Natural killer cell treated with Interleukin-12 subunit alpha and Interleukin-12 subunit beta and Interleukin-15 and Interleukin-18, amount 100 ng/mL, for 72 hours (primary cell): Measurements from ENCODE around the gene SERPINB10. TPM values are rescaled to one million over a fixed set of nuclear protein-coding genes. Genes with fewer than 3 reads are reported as not detected.
A peak's percentile ranks its signal among the peaks of the same experiment; 100 is the strongest.

Source experiments
- ATAC-seq, 2 donors: fragments of 150-1000 bp; cut with Tn5 transposase in 1 of 2; sonication (Bioruptor Pico), chemical (Tn5 transposase) in 1 of 2; 2 replicates each; pipeline ENCODE4 v1.10.0; 2021
- DNase-seq: peaks from one replicate; pipeline ENCODE4 v3.0.0; 2022; ENCODE audit warnings: low spot score
- H3K27ac Mint-ChIP-seq, 2 donors: 1 replicate in 1 of 2; 2 replicates in 1 of 2; pipeline ENCODE4 v1.8.0; 2022; ENCODE audit warnings: mixed read lengths in 2 of 2, mild to moderate bottlenecking in 1 of 2, moderate library complexity in 1 of 2
- H3K27me3 Mint-ChIP-seq, 2 donors: 1 replicate in 1 of 2; 2 replicates in 1 of 2; pipeline ENCODE4 v1.8.0; 2022; ENCODE audit warnings: mixed read lengths in 2 of 2
- H3K36me3 Mint-ChIP-seq: one replicate; pipeline ENCODE4 v1.8.0; 2022; ENCODE audit warnings: mixed read lengths
- H3K4me1 Mint-ChIP-seq, 2 donors: 1 replicate in 1 of 2; 2 replicates in 1 of 2; pipeline ENCODE4 v1.8.0; 2022; ENCODE audit warnings: low read depth in 2 of 2, mixed read lengths in 2 of 2, mild to moderate bottlenecking in 1 of 2
- H3K4me3 Mint-ChIP-seq: one replicate; pipeline ENCODE4 v1.8.0; 2022; ENCODE audit warnings: mixed read lengths
- H3K9me3 Mint-ChIP-seq: 2 replicates; pipeline ENCODE4 v1.8.0; 2022; ENCODE audit warnings: mixed read lengths
- total RNA-seq, 2 donors: library from RNA; stranded (reverse); gene quantifications; one replicate each; pipeline ENCODE4 v1.2.3, GENCODE V29; 2022

Gene SERPINB10
- 1 to 10 TPM in 1 of 2 donors, not detected in 1; 5.1 TPM for total RNA-seq

GRCh38 chr18:63907664-63908063 is at the start of gene SERPINB10:
Gene SERPINB10 (plus strand): TSS chr18:63907958. CDS start chr18:63915511, 7,553 bp downstream.
- Mint-ChIP-seq H3K27ac (peak within 1 kb of the TSS; percentile 53 to 93), H3K9me3 (peaks cover 5% of the 10 kb centered on the region), H3K27me3 (peaks cover 14 to 30% of the 10 kb centered on the region in 2 donors), H3K36me3 (no peaks in the 10 kb centered on the region), H3K4me1 (peaks cover 5 to 20% of the 10 kb centered on the region in 2 donors), H3K4me3 (peak within 1 kb of the TSS; percentile 40)
- ATAC-seq, result no peak
- DNase-seq, result no peak

- H3K4me3 Mint-ChIP-seq, result no peak overlapping the region
- no peaks in the 10 kb centered on the region for H3K36me3 Mint-ChIP-seq
- ATAC-seq, result no peak
- H3K27ac Mint-ChIP-seq, result no peak overlapping the region
- no peak for DNase-seq
- peaks cover 11 to 42% of the 10 kb centered on the region in 2 donors for H3K27me3 Mint-ChIP-seq
- no peaks in the 10 kb centered on the region for H3K4me1 Mint-ChIP-seq
- no peaks in the 10 kb centered on the region for H3K9me3 Mint-ChIP-seq
Measured at GRCh38 chr18:63858456-63858855, 49.3 kb upstream of the SERPINB10 start.

GRCh38 chr18:63859781-63860475 is 47.8 kb upstream of the SERPINB10 start:
- DNase-seq (no peak), ATAC-seq (no peak)
- H3K9me3 Mint-ChIP-seq, result no peaks in the 10 kb centered on the region
- no peak overlapping the region for H3K27ac Mint-ChIP-seq
- no peaks in the 10 kb centered on the region for H3K36me3 Mint-ChIP-seq
- peaks cover 11 to 42% of the 10 kb centered on the region in 2 donors for H3K27me3 Mint-ChIP-seq
- no peak overlapping the region for H3K4me3 Mint-ChIP-seq
- H3K4me1 Mint-ChIP-seq, result no peaks in the 10 kb centered on the region

GRCh38 chr18:63860531-63860930 is 47.2 kb upstream of the SERPINB10 start:
- Mint-ChIP-seq H3K36me3 (no peaks in the 10 kb centered on the region), H3K9me3 (no peaks in the 10 kb centered on the region), H3K4me1 (no peaks in the 10 kb centered on the region), H3K27me3 (peaks cover 11 to 42% of the 10 kb centered on the region in 2 donors), H3K27ac (no peak overlapping the region), H3K4me3 (no peak overlapping the region)
- no peak for ATAC-seq
- DNase-seq, result no peak

- DNase-seq (no peak), ATAC-seq (no peak)
- no peak overlapping the region for H3K4me3 Mint-ChIP-seq
- peaks cover 12 to 39% of the 10 kb centered on the region in 2 donors for H3K27me3 Mint-ChIP-seq
- no peaks in the 10 kb centered on the region for H3K9me3 Mint-ChIP-seq
- H3K36me3 Mint-ChIP-seq, result no peaks in the 10 kb centered on the region
- no peaks in the 10 kb centered on the region for H3K4me1 Mint-ChIP-seq
- H3K27ac Mint-ChIP-seq, result no peak overlapping the region
Measured at GRCh38 chr18:63867368-63868125, 40.2 kb upstream of the SERPINB10 start.

GRCh38 chr18:63868546-63868945 is 39.2 kb upstream of the SERPINB10 start:
- H3K9me3 Mint-ChIP-seq, result no peaks in the 10 kb centered on the region
- DNase-seq (no peak), ATAC-seq (no peak)
- H3K4me1 Mint-ChIP-seq, result no peaks in the 10 kb centered on the region
- no peaks in the 10 kb centered on the region for H3K36me3 Mint-ChIP-seq
- H3K4me3 Mint-ChIP-seq, result no peak overlapping the region
- peaks cover 13 to 44% of the 10 kb centered on the region in 2 donors for H3K27me3 Mint-ChIP-seq
- no peak overlapping the region for H3K27ac Mint-ChIP-seq

- Mint-ChIP-seq H3K9me3 (no peaks in the 10 kb centered on the region), H3K27ac (no peak overlapping the region), H3K4me1 (no peaks in the 10 kb centered on the region), H3K4me3 (no peak overlapping the region), H3K27me3 (peaks cover 13 to 47% of the 10 kb centered on the region in 2 donors), H3K36me3 (no peaks in the 10 kb centered on the region)
- DNase-seq (no peak), ATAC-seq (no peak)
Measured at GRCh38 chr18:63869374-63869773, 38.4 kb upstream of the SERPINB10 start.

GRCh38 chr18:63869851-63870250 is 37.9 kb upstream of the SERPINB10 start:
- Mint-ChIP-seq H3K27ac (no peak overlapping the region), H3K4me3 (no peak overlapping the region), H3K27me3 (peaks cover 13 to 47% of the 10 kb centered on the region in 2 donors), H3K9me3 (no peaks in the 10 kb centered on the region), H3K36me3 (no peaks in the 10 kb centered on the region), H3K4me1 (no peaks in the 10 kb centered on the region)
- ATAC-seq (no peak), DNase-seq (no peak)

- peaks cover 15 to 43% of the 10 kb centered on the region in 2 donors for H3K27me3 Mint-ChIP-seq
- H3K9me3 Mint-ChIP-seq, result no peaks in the 10 kb centered on the region
- no peaks in the 10 kb centered on the region for H3K4me1 Mint-ChIP-seq
- no peaks in the 10 kb centered on the region for H3K36me3 Mint-ChIP-seq
- no peak for DNase-seq
- H3K4me3 Mint-ChIP-seq, result no peak overlapping the region
- no peak overlapping the region for H3K27ac Mint-ChIP-seq
- ATAC-seq, result no peak
Measured at GRCh38 chr18:63871836-63872235, 35.9 kb upstream of the SERPINB10 start.

- Mint-ChIP-seq H3K27ac (no peak overlapping the region), H3K4me3 (no peak overlapping the region), H3K4me1 (no peaks in the 10 kb centered on the region), H3K27me3 (peaks cover 15 to 36% of the 10 kb centered on the region in 2 donors), H3K36me3 (no peaks in the 10 kb centered on the region), H3K9me3 (no peaks in the 10 kb centered on the region)
- ATAC-seq (no peak), DNase-seq (no peak)
Measured at GRCh38 chr18:63872586-63872985, 35.2 kb upstream of the SERPINB10 start.

- Mint-ChIP-seq H3K4me1 (no peaks in the 10 kb centered on the region), H3K36me3 (no peaks in the 10 kb centered on the region)
- ATAC-seq, result no peak
Measured at GRCh38 chr18:63878343-63878742, 29.4 kb upstream of the SERPINB10 start.

GRCh38 chr18:63878925-63879324 is 28.8 kb upstream of the SERPINB10 start:
- no peak overlapping the region for H3K4me3 Mint-ChIP-seq
- no peaks in the 10 kb centered on the region for H3K9me3 Mint-ChIP-seq
- DNase-seq (no peak), ATAC-seq (peak in 1 of 2 donors; percentile 41)
- no peak overlapping the region for H3K27ac Mint-ChIP-seq
- peaks cover 7 to 14% of the 10 kb centered on the region in 2 donors for H3K27me3 Mint-ChIP-seq
- no peaks in the 10 kb centered on the region for H3K36me3 Mint-ChIP-seq
- no peaks in the 10 kb centered on the region for H3K4me1 Mint-ChIP-seq

More at GRCh38 chr18:63878343-63878742, 29.4 kb upstream of the SERPINB10 start:
- peaks cover 7 to 19% of the 10 kb centered on the region in 2 donors for H3K27me3 Mint-ChIP-seq
- no peak overlapping the region for H3K4me3 Mint-ChIP-seq
- H3K9me3 Mint-ChIP-seq, result no peaks in the 10 kb centered on the region
- no peak for DNase-seq
- H3K27ac Mint-ChIP-seq, result no peak overlapping the region

- H3K36me3 Mint-ChIP-seq, result no peaks in the 10 kb centered on the region
- no peaks in the 10 kb centered on the region for H3K4me1 Mint-ChIP-seq
- DNase-seq (no peak), ATAC-seq (no peak)
- H3K27me3 Mint-ChIP-seq, result peaks cover 13 to 20% of the 10 kb centered on the region in 2 donors
- H3K4me3 Mint-ChIP-seq, result no peak overlapping the region
- H3K9me3 Mint-ChIP-seq, result no peaks in the 10 kb centered on the region
- H3K27ac Mint-ChIP-seq, result no peak overlapping the region
Measured at GRCh38 chr18:63879709-63880108, 28.0 kb upstream of the SERPINB10 start.

- DNase-seq, result no peak
- Mint-ChIP-seq H3K27ac (no peak overlapping the region), H3K4me1 (no peaks in the 10 kb centered on the region), H3K36me3 (no peaks in the 10 kb centered on the region), H3K27me3 (peaks cover 15 to 24% of the 10 kb centered on the region in 2 donors), H3K4me3 (no peak overlapping the region), H3K9me3 (no peaks in the 10 kb centered on the region)
- ATAC-seq, result no peak
Measured at GRCh38 chr18:63881851-63882250, 25.9 kb upstream of the SERPINB10 start.
